C4-2B (cell line): ENCODE measurements around the gene TMEM123.

Experiments used
- CTCF ChIP-seq: fragments of 450-650 bp; conservative IDR thresholded peaks from 2 replicates; pipeline ENCODE4 v1.5.1; 2017; ENCODE audit warnings: mild to moderate bottlenecking
- ZFX ChIP-seq: fragments of 450-650 bp; IDR thresholded peaks from 2 replicates; pipeline ENCODE4 v1.6.1; 2017

- TF ChIP-seq CTCF (no peak), ZFX (no peak)
These were observed 56.7 kb downstream of the TMEM123 start for GRCh38 chr11:102395720-102396393.
